ENCODE results near the gene ADH6.

Gene ADH6

GRCh38 chr4:99221980-99222379, 2.9 kb upstream of the ADH6 start:
- peak; percentile 13 for DNase-seq (ENCODE audit: low read depth)
- H3K4me3 ChIP-seq (ENCODE audit: low read length) = no peak overlapping the region
- TF ChIP-seq CTCF (conservative IDR thresholded peaks at IDR 0.05; ENCODE audit: low read depth, low read length) = no peak

DNA sequence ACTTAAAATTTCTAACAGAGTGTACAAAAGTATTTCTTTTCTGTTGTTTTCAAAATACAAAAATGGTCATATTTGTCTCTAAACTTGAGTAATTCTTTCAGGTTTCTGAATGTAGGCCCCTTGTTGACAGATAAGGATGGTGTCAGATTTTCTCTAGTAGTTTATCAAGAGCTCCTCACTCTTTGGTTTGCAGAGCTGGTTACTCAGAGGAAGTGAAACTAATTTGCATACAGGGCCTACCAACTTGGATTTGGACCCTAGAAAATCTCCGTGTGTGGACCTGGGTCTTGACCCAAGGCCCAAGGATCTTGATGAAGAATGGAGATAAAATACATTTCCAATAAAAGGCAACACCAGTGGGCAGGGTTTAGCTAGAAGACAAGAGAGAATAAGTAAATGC, 433 bp upstream of the ADH6 start:
- DNase-seq (ENCODE audit: low read depth) = no peak
- no peak for TF ChIP-seq CTCF (conservative IDR thresholded peaks at IDR 0.05; ENCODE audit: low read depth, low read length)
- H3K4me3 ChIP-seq (ENCODE audit: low read length) = no peak overlapping the region

DNA sequence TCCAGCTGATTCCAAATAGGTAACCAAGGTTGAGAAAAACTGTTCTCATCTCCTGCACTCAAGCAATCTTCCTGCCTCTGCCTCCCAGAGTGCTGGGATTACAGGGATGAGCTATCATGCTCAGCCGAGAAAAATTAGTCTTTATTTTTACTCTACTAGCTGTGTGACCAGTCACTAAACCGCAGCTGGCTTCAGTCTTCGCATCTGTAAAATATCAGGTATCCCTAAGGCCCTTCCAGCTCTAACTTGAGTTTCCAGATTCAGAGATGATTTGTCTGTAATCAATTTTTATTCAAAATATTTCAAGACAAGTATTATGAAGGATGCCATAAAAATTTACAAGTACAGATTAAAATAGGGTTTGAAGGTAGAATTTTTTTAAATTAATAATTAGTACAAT, 3.5 kb downstream of the ADH6 start:
- DNase-seq (ENCODE audit: low read depth) = no peak
- no peak overlapping the region for H3K4me3 ChIP-seq (ENCODE audit: low read length)
- no peak for TF ChIP-seq CTCF (conservative IDR thresholded peaks at IDR 0.05; ENCODE audit: low read depth, low read length)

- TF ChIP-seq CTCF (conservative IDR thresholded peaks at IDR 0.05; ENCODE audit: low read depth, low read length) = no peak
- no peak overlapping the region for H3K4me3 ChIP-seq (ENCODE audit: low read length)
- no peak for DNase-seq (ENCODE audit: low read depth)
Measured at GRCh38 chr4:99210789-99211188, 8.3 kb downstream of the ADH6 start.

DNA sequence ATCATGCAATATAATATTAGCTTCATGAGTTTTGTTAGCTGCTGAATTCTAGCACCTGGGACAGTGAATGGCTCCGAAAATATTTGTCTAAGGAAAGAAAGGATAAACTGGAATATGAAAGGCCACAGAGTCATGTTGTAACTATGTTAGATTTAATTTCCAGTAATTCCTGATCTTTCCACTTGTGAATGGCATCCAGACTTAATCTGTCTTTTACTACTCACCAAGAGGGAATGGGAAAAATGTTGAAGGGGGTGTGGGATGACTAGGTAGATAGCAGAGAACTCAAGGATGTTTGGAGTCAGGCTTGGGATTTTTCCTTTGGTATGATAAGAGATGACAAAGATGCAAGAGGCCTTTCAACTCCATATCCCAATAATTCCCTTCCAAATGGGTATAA, 9.4 kb downstream of the ADH6 start:
- H3K4me3 ChIP-seq (ENCODE audit: low read length) = no peak overlapping the region
- TF ChIP-seq CTCF (conservative IDR thresholded peaks at IDR 0.05; ENCODE audit: low read depth, low read length) = no peak
- no peak for DNase-seq (ENCODE audit: low read depth)

DNA sequence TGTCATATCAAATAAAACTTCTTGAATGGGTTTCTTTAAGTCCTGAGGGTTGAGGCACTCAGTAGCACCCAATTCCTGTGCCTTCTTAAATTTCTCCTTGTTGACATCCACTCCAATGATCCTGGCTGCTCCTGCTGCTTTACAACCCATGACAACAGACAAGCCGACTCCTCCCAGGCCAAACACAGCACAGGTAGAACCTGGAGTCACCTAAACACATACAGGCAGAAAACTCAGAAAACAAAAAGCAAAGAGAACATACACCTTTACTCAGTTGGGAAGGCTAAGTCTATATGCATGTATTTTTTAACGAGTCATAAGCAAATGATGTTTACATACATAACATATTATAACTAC, 10.3 kb downstream of the ADH6 start:
- no peak for TF ChIP-seq CTCF (conservative IDR thresholded peaks at IDR 0.05; ENCODE audit: low read depth, low read length)

GRCh38 chr4:99207911-99208718, 10.9 kb downstream of the ADH6 start:
- no peak for TF ChIP-seq CTCF (conservative IDR thresholded peaks at IDR 0.05; ENCODE audit: low read depth, low read length)
- no peak overlapping the region for H3K4me3 ChIP-seq (ENCODE audit: low read length)
- DNase-seq (ENCODE audit: low read depth) = no peak

More for the DNA sequence above, 10.3 kb downstream of the ADH6 start:
- no peak overlapping the region for H3K4me3 ChIP-seq (ENCODE audit: low read length)
- no peak for DNase-seq (ENCODE audit: low read depth)

Data from retinal pigment epithelial cell (primary cell).